CD4-positive, alpha-beta T cell (primary cell): ENCODE results near the gene ATP5PD. TPM values are rescaled to one million over a fixed set of nuclear protein-coding genes. Genes with fewer than 3 reads are reported as not detected.

Experiments
- ATAC-seq: fragments of 200-7000 bp; cut with Tn5 transposase; one replicate; pipeline ENCODE4 v1.10.0; 2022; ENCODE audit warnings: mild to moderate bottlenecking; ENCODE audit not compliant: poor library complexity
- CTCF ChIA-PET: fragments of 350-600 bp; sonication (Branson Sonifier 250); formaldehyde crosslinking; loops from one replicate; lab custom pipeline; 2021; ENCODE audit warnings: antibody characterized with exemption, inconsistent platforms; lab: Charles Lee
- POLR2A ChIA-PET: fragments of 350-600 bp; sonication (Branson Sonifier 250); formaldehyde crosslinking; loops from one replicate; lab custom pipeline; 2021; ENCODE audit warnings: antibody characterized with exemption, inconsistent platforms; lab: Charles Lee
- DNase-seq, 14 experiments: peaks; one replicate each; pipeline ENCODE4 v3.0.0-alpha.2; 2013 to 2020; ENCODE audit warnings: mixed read lengths in 2 of 14
- H3K27ac ChIP-seq, 2 donors: one replicate each; pipeline versions ENCODE4 v1.5.1 to v1.7.0; 2013; ENCODE audit warnings: low read length in 2 of 2, low read depth in 1 of 2, mild to moderate bottlenecking in 1 of 2
- H3K27me3 ChIP-seq, 2 experiments: 1 replicate in 1 of 2; 2 replicates in 1 of 2; pipeline versions ENCODE4 v1.6.1 to v1.7.0; 2013; ENCODE audit warnings: low read length in 2 of 2, control low read depth in 1 of 2, mild to moderate bottlenecking in 1 of 2, moderate library complexity in 1 of 2; ENCODE audit not compliant: insufficient read depth in 2 of 2, control insufficient read depth in 1 of 2
- H3K36me3 ChIP-seq: one replicate; pipeline ENCODE4 v1.6.1; 2013; ENCODE audit warnings: low read length, control low read depth; ENCODE audit not compliant: insufficient read depth
- H3K4me1 ChIP-seq: one replicate; pipeline ENCODE4 v1.6.1; 2013; ENCODE audit warnings: low read length, control low read depth; ENCODE audit not compliant: insufficient read depth
- H3K4me3 ChIP-seq: one replicate; pipeline ENCODE4 v1.5.1; 2013; ENCODE audit warnings: mild to moderate bottlenecking, low read length, moderate library complexity
- H3K9me3 ChIP-seq, 2 experiments: 1 replicate in 1 of 2; 2 replicates in 1 of 2; pipeline versions ENCODE4 v1.6.1 to v1.7.0; 2013; ENCODE audit warnings: low read length in 2 of 2, mild to moderate bottlenecking in 2 of 2, control low read depth in 1 of 2, moderate library complexity in 1 of 2; ENCODE audit not compliant: control insufficient read depth in 1 of 2, insufficient read depth in 1 of 2
- H3K27ac Mint-ChIP-seq: one replicate; pipeline ENCODE4 v1.8.0; 2020; ENCODE audit warnings: mixed read lengths
- H3K27me3 Mint-ChIP-seq: one replicate; pipeline ENCODE4 v1.8.0; 2021; ENCODE audit warnings: mixed read lengths
- H3K36me3 Mint-ChIP-seq: one replicate; pipeline ENCODE4 v1.8.0; 2021; ENCODE audit warnings: low read depth, mixed read lengths
- H3K4me1 Mint-ChIP-seq: one replicate; pipeline ENCODE4 v1.8.0; 2021; ENCODE audit warnings: low read depth, mixed read lengths
- H3K4me3 Mint-ChIP-seq: one replicate; pipeline ENCODE4 v1.8.0; 2020; ENCODE audit warnings: mild to moderate bottlenecking, mixed read lengths
- H3K9me3 Mint-ChIP-seq: one replicate; pipeline ENCODE4 v1.8.0; 2020; ENCODE audit warnings: mixed read lengths
- intact Hi-C, 2 experiments: fragments of 100-400 bp; cut with DNase I in 1 of 2; cut with micrococcal nuclease in 1 of 2; formaldehyde crosslinking; loops; one replicate each; pipeline versions ENCODE4 v1.15.1 to v1.9.0; 2023 to 2025; cut with DNase I, micrococcal nuclease
- total RNA-seq, 174 experiments: library from RNA in 2 of 174; stranded (reverse) in 2 of 174; gene quantifications; one replicate each; pipeline ENCODE4 v1.2.3 and lab custom pipeline; 2021 to 2026
- TF ChIP-seq, protein P1 (sequence below): fragments of 200-600 bp; IDR thresholded peaks from one replicate; pipeline ENCODE4 v1.8.0; 2022; ENCODE audit warnings: antibody characterized with exemption, mild to moderate bottlenecking

ATP5PD gene
- total RNA-seq, 2 experiments from 2014 or later = 98.5 to 112 TPM

DNA sequence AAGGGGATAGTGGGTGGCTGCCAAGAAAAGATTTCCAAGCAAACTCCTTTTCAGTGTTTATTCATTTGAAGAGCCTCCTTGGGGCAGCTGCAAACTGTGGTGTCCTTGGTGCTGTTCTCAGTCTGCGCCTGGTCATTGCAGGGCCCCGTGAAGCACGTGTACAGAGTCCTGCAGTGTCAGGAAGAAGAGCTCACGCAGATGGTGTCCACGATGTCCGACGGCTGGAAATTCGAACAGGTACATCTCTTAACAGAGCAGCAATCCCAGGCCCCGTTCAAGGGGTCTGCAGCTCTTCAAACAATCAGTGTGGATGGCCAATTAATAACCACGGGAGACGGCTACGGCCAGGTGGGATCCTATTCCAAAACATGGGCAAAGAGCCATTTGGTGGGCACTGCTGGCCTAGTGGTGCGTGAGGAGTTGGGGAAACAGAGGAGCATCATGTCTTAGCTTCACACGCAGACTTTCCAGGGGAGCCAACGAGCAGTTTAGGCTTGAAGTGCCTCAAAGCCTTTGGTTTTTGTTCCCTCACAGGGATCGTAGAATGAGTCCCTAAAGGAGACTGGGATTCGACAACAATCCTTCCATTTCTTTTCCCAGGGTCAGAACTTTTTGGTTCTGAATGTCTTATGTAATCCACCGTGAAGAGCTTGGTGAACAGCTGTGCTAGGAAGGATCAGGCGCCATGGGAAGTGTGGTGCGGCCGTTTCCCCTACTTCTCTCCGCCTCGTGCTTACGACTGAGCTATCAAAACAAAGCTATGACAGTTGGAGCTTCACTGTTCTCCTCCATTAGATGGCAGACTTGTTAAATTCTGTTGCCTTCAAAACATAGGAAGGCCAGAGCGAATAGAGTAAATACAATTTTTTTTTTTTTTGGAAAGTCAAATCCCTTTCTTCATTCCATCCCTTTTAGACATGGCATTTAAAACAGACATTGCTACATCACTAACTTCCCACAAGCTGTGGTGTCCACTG, 12.9 kb upstream of the ATP5PD start:
- Histone ChIP-seq H3K9me3 (no peaks in the 10 kb centered on the region), H3K27me3 (no peaks in the 10 kb centered on the region), H3K27ac (no peak overlapping the region), H3K4me3 (no peak overlapping the region), H3K4me1 (peaks cover 6% of the 10 kb centered on the region), H3K36me3 (peaks cover 64% of the 10 kb centered on the region)
- peaks cover 21% of the 10 kb centered on the region for H3K4me1 Mint-ChIP-seq
- DNase-seq (peak in 4 of 14 experiments; percentile 21 to 59 (median 48)), ATAC-seq (peak; percentile 92)
- peak overlapping the region; percentile 61 for H3K27ac Mint-ChIP-seq
- H3K4me3 Mint-ChIP-seq = no peak overlapping the region
- intact Hi-C loops = loop anchor here (2.0 to 10.0 kb wide), 6 partner anchors 48 to 353 kb away; partner anchors contain the start of genes ARMC7 (in 1 of the 2) and SUMO2 (in 1 of the 2)
- ChIA-PET CTCF (interaction anchor here (0.6 to 1.5 kb wide), 8 partner anchors 11 to 347 kb away, joined by 3 to 5 read pairs (median 3); no protein-coding TSS in a partner anchor), POLR2A (interaction anchor here (0.7 to 2.0 kb wide), 22 partner anchors 10 to 396 kb away, joined by 3 to 13 read pairs (median 5); partner anchors contain the start of genes ARMC7, KCTD2, MIF4GD and MRPL58)
- H3K36me3 Mint-ChIP-seq = peaks cover 69% of the 10 kb centered on the region
- H3K9me3 Mint-ChIP-seq = no peaks in the 10 kb centered on the region
- TF ChIP-seq, protein P1, sequence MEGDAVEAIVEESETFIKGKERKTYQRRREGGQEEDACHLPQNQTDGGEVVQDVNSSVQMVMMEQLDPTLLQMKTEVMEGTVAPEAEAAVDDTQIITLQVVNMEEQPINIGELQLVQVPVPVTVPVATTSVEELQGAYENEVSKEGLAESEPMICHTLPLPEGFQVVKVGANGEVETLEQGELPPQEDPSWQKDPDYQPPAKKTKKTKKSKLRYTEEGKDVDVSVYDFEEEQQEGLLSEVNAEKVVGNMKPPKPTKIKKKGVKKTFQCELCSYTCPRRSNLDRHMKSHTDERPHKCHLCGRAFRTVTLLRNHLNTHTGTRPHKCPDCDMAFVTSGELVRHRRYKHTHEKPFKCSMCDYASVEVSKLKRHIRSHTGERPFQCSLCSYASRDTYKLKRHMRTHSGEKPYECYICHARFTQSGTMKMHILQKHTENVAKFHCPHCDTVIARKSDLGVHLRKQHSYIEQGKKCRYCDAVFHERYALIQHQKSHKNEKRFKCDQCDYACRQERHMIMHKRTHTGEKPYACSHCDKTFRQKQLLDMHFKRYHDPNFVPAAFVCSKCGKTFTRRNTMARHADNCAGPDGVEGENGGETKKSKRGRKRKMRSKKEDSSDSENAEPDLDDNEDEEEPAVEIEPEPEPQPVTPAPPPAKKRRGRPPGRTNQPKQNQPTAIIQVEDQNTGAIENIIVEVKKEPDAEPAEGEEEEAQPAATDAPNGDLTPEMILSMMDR = peak; percentile 39
- no peaks in the 10 kb centered on the region for H3K27me3 Mint-ChIP-seq

DNA sequence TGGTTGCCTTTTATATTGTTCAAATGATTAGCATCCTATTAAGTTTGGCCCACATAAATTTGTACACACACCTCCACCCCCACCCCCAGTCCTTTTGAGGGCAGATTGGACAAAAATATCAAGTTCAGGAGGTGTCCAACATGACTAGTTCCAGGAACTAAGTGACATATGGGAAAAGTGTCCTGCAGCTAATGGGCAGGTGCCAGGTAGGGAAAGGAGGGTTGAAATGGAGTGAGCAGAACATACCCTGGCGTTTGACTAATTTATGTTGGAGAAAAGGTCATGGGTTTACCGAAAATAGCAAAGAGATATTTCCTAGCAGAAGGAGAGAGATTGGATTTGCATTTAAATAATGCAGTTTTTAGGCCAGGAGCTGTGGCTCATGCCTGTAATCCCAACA, 5.2 kb upstream of the ATP5PD start:
- H3K4me3 Mint-ChIP-seq = no peak overlapping the region
- TF ChIP-seq, protein P1 = no peak

DNA sequence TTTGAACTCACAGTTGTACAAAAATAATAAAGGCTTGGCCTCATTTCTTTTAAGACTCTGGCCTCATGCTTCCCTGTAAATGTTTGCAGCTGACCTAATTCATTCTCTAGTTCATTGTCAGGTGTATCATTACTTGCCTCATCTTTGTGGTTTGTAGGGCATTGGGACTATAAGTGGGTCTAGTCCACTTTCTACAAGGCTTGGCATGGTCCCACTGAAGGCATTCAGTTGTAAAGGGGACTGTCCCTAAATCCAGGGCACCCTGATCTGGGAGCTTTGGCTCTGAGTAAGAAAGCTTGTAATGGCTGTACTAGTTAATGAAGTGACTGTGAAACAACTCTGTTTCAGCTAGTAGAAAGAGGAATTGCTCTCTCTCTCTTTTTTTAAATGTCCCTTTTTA, 2.9 kb upstream of the ATP5PD start:
- no peak overlapping the region for H3K27ac ChIP-seq
- POLR2A ChIA-PET = interaction anchor here (0.6 to 0.8 kb wide), 2 partner anchors 8 to 10 kb away, joined by 3 to 4 read pairs; no protein-coding TSS in a partner anchor
- ATAC-seq (no peak), DNase-seq (no peak)
- no peaks in the 10 kb centered on the region for H3K27me3 ChIP-seq
- peak overlapping the region; percentile 100 for H3K4me3 Mint-ChIP-seq
- TF ChIP-seq, protein P1 = no peak
- peaks cover 34% of the 10 kb centered on the region for H3K36me3 ChIP-seq
- peaks cover 50% of the 10 kb centered on the region for H3K4me1 Mint-ChIP-seq
- CTCF ChIA-PET = interaction anchor here (0.9 to 4.2 kb wide), 2 partner anchors 37 to 92 kb away, joined by 3 to 21 read pairs; partner anchors contain the start of gene MRPL58
- no peaks in the 10 kb centered on the region for H3K9me3 ChIP-seq
- no peaks in the 10 kb centered on the region for H3K27me3 Mint-ChIP-seq
- intact Hi-C loops = loop anchor here (5.0 kb wide), 3 partner anchors 67 to 133 kb away; partner anchors contain the start of gene SUMO2 (in 1 of the 2)
- H3K4me3 ChIP-seq = no peak overlapping the region
- peaks cover 58% of the 10 kb centered on the region for H3K36me3 Mint-ChIP-seq
- H3K27ac Mint-ChIP-seq = peak overlapping the region; percentile 91
- no peaks in the 10 kb centered on the region for H3K9me3 Mint-ChIP-seq
- peaks cover 20% of the 10 kb centered on the region for H3K4me1 ChIP-seq

More for the DNA sequence above, 5.2 kb upstream of the ATP5PD start:
- H3K4me3 ChIP-seq = no peak overlapping the region
- H3K27me3 ChIP-seq = no peaks in the 10 kb centered on the region
- H3K27ac Mint-ChIP-seq = no peak overlapping the region
- peaks cover 40% of the 10 kb centered on the region for H3K4me1 Mint-ChIP-seq
- intact Hi-C loops = no loop called here
- no peaks in the 10 kb centered on the region for H3K9me3 Mint-ChIP-seq
- ChIA-PET POLR2A (no interaction called here), CTCF (no interaction called here)
- H3K27me3 Mint-ChIP-seq = no peaks in the 10 kb centered on the region
- H3K9me3 ChIP-seq = no peaks in the 10 kb centered on the region
- peaks cover 46% of the 10 kb centered on the region for H3K36me3 ChIP-seq
- no peak for DNase-seq
- peaks cover 14% of the 10 kb centered on the region for H3K4me1 ChIP-seq
- H3K36me3 Mint-ChIP-seq = peaks cover 65% of the 10 kb centered on the region
- no peak overlapping the region for H3K27ac ChIP-seq
- ATAC-seq = no peak
